Measurements from ENCODE around the gene FAM241B.

FAM241B gene, protein sequence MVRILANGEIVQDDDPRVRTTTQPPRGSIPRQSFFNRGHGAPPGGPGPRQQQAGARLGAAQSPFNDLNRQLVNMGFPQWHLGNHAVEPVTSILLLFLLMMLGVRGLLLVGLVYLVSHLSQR

GRCh38 chr10:69629897-69630650, at the start of gene FAM241B:
FAM241B (plus strand) TSS chr10:69630247; CDS start chr10:69631744, 1,497 bp downstream.
- peak; percentile 79 for DNase-seq

- no peak for DNase-seq
Measured at GRCh38 chr10:69580435-69580834, 49.6 kb upstream of the FAM241B start.

- no peak for DNase-seq
Measured at GRCh38 chr10:69583106-69583505, 46.9 kb upstream of the FAM241B start.

DNA sequence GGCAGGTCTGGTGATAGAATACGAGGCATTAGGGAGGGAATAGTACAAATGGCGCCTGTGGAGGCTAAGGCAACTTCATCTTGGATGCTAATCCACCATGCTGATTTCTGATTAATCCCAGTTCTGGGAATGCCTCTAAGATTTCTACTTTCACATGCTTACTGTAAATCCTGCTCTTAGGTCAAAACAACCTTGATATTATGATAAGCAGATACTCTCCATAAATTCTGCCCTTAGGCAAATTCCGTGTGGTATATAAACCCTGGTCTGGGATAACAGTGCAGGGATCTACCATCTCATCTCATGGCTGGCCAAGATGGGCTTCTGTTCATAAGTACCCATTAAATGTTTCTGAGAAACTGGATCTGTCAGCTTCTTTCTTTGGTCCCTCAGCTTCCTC, 45.4 kb upstream of the FAM241B start:
- no peak for DNase-seq

DNA sequence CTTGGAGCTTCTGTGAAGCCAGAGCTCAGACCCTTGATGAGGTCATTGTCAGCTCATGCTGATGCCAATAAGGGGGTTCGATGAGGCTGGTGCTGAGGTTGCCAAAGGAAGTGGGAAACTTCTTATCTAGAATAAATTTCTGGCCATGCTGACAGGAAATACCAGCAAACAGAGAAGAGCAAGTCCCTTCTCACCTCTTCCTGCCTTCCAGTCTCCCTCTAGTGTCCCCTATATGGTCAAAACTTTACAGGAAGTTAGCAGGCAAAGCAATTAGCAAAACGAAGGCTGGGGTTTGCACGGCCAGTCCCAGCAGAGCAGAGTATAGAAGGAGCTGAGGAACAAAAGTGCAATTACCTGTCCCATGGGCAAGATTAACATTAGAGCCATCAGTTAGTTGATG, 41.7 kb upstream of the FAM241B start:
- DNase-seq = no peak

DNA sequence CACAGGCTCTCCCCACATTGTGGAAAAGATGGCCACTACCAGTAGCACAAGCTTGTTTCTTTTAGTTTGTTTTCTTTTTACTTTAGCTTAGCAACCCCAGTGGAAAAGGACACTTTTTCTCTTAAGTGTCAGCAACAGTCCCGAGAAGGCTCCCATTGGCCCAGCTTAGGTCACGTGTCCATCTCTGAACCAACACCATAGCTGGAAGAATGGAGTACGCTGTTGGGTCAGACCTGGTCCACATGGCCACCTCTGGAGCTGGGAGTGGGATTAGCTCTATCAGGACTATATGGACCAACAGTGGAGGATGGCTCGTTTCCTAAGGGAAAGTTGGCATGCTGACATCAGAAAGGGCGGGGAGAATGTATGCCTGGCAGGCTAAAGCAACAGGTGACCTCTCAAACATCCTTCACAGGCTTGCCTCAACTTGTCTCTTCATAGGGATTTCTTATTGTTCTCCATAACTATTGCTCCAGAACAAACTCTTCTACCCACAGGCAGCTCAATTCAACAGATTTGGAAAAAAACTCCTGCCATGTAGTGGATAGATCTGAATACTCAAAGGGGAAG, 29.2 kb upstream of the FAM241B start:
- DNase-seq = no peak

GRCh38 chr10:69609077-69609476, 21.0 kb upstream of the FAM241B start:
- no peak for DNase-seq

DNA sequence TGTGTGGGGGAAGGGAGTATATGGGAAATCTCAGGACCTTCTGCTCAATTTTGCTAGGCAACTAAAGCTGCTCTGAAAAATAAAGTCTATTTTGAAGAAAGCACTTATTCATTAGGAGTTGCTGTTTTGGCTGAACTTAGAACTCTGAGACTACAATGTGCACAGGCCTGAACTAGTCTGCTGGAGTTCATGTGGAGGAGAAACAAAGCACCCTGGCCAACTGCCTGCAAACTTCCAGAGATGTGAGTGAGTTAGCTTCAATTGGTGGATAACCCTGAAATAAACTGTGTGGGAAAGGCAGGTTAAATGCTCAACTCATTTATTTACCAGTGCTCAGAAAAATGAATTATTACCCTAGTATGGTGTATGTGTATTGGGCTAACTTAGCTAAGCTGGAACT, 17.3 kb upstream of the FAM241B start:
- no peak for DNase-seq

DNA sequence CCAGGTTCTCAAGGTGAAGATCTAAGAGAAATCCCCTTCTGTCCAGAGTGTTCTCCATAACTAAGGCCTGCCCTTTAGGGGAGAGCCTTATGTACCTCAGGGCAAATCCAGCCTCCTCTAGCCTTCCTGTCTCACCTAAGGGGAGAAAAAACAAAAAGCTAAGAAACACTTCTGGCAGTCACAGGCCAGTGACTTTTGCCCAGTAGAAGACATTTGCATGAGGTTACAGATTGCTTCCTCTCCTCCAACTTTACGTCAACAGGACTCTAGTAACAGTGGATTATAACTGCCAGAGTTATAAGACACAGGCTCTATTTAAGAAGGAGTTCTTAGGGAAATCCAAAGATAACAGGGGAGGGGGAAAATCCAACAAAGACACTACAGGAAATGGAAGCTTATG, 15.9 kb upstream of the FAM241B start:
- no peak for DNase-seq

GRCh38 chr10:69616358-69616757, 13.7 kb upstream of the FAM241B start:
- no peak for DNase-seq

DNA sequence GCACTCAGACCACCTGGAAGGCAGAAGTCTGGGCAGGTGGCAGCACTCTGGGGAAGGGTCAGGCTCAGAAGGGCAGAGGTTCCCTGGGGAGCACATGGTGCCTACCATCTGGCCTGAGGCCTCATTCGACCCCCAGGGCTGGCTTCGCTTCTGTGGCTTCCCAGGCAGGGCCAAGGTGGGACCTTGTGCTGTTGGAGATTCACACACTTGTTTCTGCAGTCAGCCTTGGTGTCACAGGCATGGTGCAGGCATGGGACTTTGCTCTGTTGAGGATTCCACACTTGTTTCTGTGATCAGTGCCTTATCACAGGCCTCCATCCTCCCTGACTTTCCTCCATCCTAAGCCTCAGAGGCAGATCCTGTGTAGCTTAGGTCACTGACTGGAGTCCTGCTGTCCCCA, 11.3 kb upstream of the FAM241B start:
- no peak for DNase-seq

DNA sequence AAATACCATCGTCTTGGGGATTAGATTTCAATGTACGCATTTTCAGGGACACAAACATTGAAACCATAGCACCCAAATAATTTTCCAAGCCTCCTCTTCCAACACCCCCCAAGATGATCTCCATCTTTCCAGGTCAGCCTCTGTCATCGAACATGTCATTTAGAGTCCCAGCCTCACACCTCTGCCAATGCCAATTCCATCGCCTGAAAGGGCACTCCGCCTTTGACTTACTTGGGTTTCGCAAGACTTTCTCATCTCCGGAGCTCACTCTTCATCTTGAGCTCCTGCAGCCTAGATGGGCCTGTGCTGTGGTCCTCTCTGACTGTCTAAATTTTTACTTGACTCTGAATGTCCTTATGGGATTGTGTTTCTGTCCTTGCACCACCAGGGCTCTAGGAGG, 10.4 kb upstream of the FAM241B start:
- DNase-seq = no peak

GRCh38 chr10:69620625-69621024, 9.4 kb upstream of the FAM241B start:
- DNase-seq = no peak

DNA sequence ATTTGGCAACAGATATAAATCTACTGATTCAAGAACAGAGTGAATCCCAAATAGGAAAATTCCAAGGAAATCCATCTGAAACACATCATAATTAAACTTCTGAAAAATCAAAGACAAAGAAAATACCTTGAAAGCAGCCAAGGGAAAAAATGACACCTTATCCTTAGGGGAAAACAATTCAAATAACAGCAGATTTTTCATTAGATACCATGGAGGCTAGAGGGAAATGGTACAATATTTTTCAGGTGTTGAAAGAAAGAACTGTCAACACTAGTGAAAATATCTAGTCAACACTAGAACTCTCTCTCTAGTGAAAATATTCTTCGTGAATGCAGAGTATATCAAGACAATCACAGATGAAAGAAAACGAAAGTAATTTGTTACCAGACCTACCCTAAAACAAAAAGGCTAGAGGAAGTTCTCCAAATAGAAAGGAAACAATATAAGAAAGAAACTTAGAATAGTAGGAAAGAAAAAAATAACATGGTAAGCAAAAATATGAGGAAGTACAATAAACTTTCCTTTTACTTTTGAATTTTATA, 5.7 kb upstream of the FAM241B start:
- peak; percentile 36 for DNase-seq

GRCh38 chr10:69626826-69627225, 3.2 kb upstream of the FAM241B start:
- no peak for DNase-seq

GRCh38 chr10:69628891-69629290, 1.2 kb upstream of the FAM241B start:
- no peak for DNase-seq

- no peak for DNase-seq
Measured at GRCh38 chr10:69629519-69629896, 539 bp upstream of the FAM241B start.

GRCh38 chr10:69630651-69631400, 779 bp downstream of the FAM241B start:
- no peak for DNase-seq

- no peak for DNase-seq
Measured at GRCh38 chr10:69631566-69631965, 1.5 kb downstream of the FAM241B start.

DNA sequence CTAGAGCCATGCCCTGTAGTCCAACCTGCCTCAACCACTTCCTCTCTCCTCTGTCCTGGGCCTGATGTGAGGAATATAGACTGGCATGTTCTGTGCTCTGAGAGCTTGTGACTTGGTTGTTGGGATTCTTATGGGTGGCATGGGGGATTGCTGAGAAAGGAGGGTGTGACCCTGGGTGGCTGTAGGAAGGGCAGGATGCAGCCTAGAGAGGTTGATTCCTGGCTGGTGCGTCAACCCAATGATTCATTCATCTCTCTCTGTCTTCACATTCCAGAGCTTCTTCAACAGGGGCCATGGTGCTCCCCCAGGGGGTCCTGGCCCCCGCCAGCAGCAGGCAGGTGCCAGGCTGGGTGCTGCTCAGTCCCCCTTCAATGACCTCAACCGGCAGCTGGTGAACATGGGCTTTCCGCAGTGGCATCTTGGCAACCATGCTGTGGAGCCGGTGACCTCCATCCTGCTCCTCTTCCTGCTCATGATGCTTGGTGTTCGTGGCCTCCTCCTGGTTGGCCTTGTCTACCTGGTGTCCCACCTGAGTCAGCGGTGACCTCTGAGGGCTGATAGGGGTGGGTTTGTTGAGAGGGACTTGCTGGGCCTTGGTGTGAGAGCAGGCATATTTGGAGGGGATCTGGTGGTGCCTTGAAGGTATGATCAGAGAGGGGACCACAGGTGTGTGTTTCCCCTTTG, 2.6 kb downstream of the FAM241B start:
- DNase-seq = no peak

- DNase-seq = no peak
Measured at GRCh38 chr10:69633673-69634635, 3.9 kb downstream of the FAM241B start.

All from CD4-positive, alpha-beta T cell treated with Interleukin-12 subunit alpha and Interleukin-12 subunit beta, for 1 hour (primary cell).